GM18868 (cell line): ENCODE measurements around the gene HNRNPK.
A peak's percentile ranks its signal among the peaks of the same experiment; 100 is the strongest.

ENCODE experiments used
- ATAC-seq: cut with Tn5 transposase; IDR thresholded peaks from one replicate; pipeline ENCODE4 v1.9.1; 2021; ENCODE audit warnings: mild to moderate bottlenecking, moderate library complexity; ENCODE audit not compliant: unreplicated experiment

The HNRNPK gene

GRCh38 chr9:83979812-83980394 is at the start of gene HNRNPK:
HNRNPK (minus strand) TSS chr9:83980215; CDS start chr9:83978252, 1,963 bp downstream.
- ATAC-seq, result peak; percentile 81

- ATAC-seq, result no peak
These were observed 47.2 kb upstream of the HNRNPK start for GRCh38 chr9:84027201-84027600.

- no peak for ATAC-seq
These were observed 44.1 kb upstream of the HNRNPK start for GRCh38 chr9:84024041-84024575.

- ATAC-seq, result no peak
These were observed 27.6 kb upstream of the HNRNPK start for GRCh38 chr9:84007662-84008061.

GRCh38 chr9:84003246-84003645 is 23.2 kb upstream of the HNRNPK start:
- ATAC-seq, result no peak

GRCh38 chr9:84002344-84002743 is 22.3 kb upstream of the HNRNPK start:
- peak; percentile 86 for ATAC-seq

GRCh38 chr9:84001621-84002020 is 21.6 kb upstream of the HNRNPK start:
- no peak for ATAC-seq

GRCh38 chr9:84000186-84000585 is 20.2 kb upstream of the HNRNPK start:
- no peak for ATAC-seq

- no peak for ATAC-seq
These were observed 19.3 kb upstream of the HNRNPK start for GRCh38 chr9:83999141-83999918.

GRCh38 chr9:83996126-83996525 is 16.1 kb upstream of the HNRNPK start:
- ATAC-seq, result no peak

GRCh38 chr9:83992901-83993300 is 12.9 kb upstream of the HNRNPK start:
- no peak for ATAC-seq

GRCh38 chr9:83992407-83992806 is 12.4 kb upstream of the HNRNPK start:
- ATAC-seq, result no peak

GRCh38 chr9:83991355-83991754 is 11.3 kb upstream of the HNRNPK start:
- no peak for ATAC-seq

- no peak for ATAC-seq
These were observed 8.4 kb upstream of the HNRNPK start for GRCh38 chr9:83988411-83988810.

GRCh38 chr9:83987402-83987791 is 7.4 kb upstream of the HNRNPK start:
- ATAC-seq, result no peak

GRCh38 chr9:83986765-83987401 is 6.9 kb upstream of the HNRNPK start:
- ATAC-seq, result no peak

- peak; percentile 51 for ATAC-seq
These were observed 6.2 kb upstream of the HNRNPK start for GRCh38 chr9:83986195-83986594.

- no peak for ATAC-seq
These were observed 1.3 kb upstream of the HNRNPK start for GRCh38 chr9:83981126-83981871.

GRCh38 chr9:83980395-83981125 is 545 bp upstream of the HNRNPK start, which contains the start of gene RMI1:
RMI1 (plus strand) TSS chr9:83980805; CDS start chr9:84000987, 20,182 bp downstream.
- peak; percentile 74 for ATAC-seq
